Inferior parietal cortex (tissue), 1 donor: ENCODE measurements around the gene TEX38.
"Not testable (repeated sequence)": the region's sequence is repeated elsewhere in the genome, so short reads cannot be mapped to it uniquely, and the experiment has no call there.

Source experiments
- DNase-seq: peaks from one replicate; pipeline ENCODE4 v3.0.0-alpha.2; 2016; ENCODE audit errors: extremely low spot score

TEX38 gene

GRCh38 chr1:46671554-46671953, at the start of gene TEX38:
Gene TEX38, plus strand, starts transcription at chr1:46671854. Its CDS starts 81 bp downstream, at chr1:46671935.
- DNase-seq, result no peak

- no peak for DNase-seq
Measured at GRCh38 chr1:46621930-46622329, 49.7 kb upstream of the TEX38 start.

GRCh38 chr1:46622344-46622743, 49.3 kb upstream of the TEX38 start:
- DNase-seq, result no peak

GRCh38 chr1:46623743-46624644, 47.7 kb upstream of the TEX38 start:
- no peak for DNase-seq

GRCh38 chr1:46630719-46631118, 40.9 kb upstream of the TEX38 start:
- no peak for DNase-seq

- no peak for DNase-seq
Measured at GRCh38 chr1:46635205-46635604, 36.4 kb upstream of the TEX38 start.

GRCh38 chr1:46637444-46638083, 34.1 kb upstream of the TEX38 start:
- DNase-seq, result no peak

- no peak for DNase-seq
Measured at GRCh38 chr1:46638921-46639320, 32.7 kb upstream of the TEX38 start.

GRCh38 chr1:46639547-46639946, 32.1 kb upstream of the TEX38 start:
- no peak for DNase-seq

GRCh38 chr1:46642115-46642680, 29.5 kb upstream of the TEX38 start:
- no peak for DNase-seq

- peak; percentile 22 for DNase-seq
Measured at GRCh38 chr1:46643368-46643775, 28.3 kb upstream of the TEX38 start.

- DNase-seq, result no peak
Measured at GRCh38 chr1:46645815-46646214, 25.8 kb upstream of the TEX38 start.

GRCh38 chr1:46646331-46646730, 25.3 kb upstream of the TEX38 start:
- DNase-seq, result no peak

- DNase-seq, result no peak
Measured at GRCh38 chr1:46646844-46647243, 24.8 kb upstream of the TEX38 start.

- no peak for DNase-seq
Measured at GRCh38 chr1:46647611-46648010, 24.0 kb upstream of the TEX38 start.

GRCh38 chr1:46649764-46650163, 21.9 kb upstream of the TEX38 start:
- DNase-seq, result no peak

GRCh38 chr1:46650491-46650890, 21.2 kb upstream of the TEX38 start:
- no peak for DNase-seq

- DNase-seq, result not testable (repeated sequence)
Measured at GRCh38 chr1:46651152-46651551, 20.5 kb upstream of the TEX38 start.

- no peak for DNase-seq
Measured at GRCh38 chr1:46652321-46653100, 19.1 kb upstream of the TEX38 start.

- DNase-seq, result no peak
Measured at GRCh38 chr1:46653405-46653958, 18.2 kb upstream of the TEX38 start.

GRCh38 chr1:46654012-46654411, 17.6 kb upstream of the TEX38 start:
- no peak for DNase-seq

GRCh38 chr1:46654698-46655097, 17.0 kb upstream of the TEX38 start:
- DNase-seq, result not testable (repeated sequence)
